GM18526 (cell line): ENCODE results near the gene NUAK2.

ENCODE experiments used
- POLR2A ChIP-seq: IDR thresholded peaks from 3 replicates; pipeline ENCODE4 v1.6.1; 2011; ENCODE audit not compliant: insufficient read length; ENCODE audit errors: extremely low read depth

The NUAK2 gene

GRCh38 chr1:205315008-205315618, 6.4 kb downstream of the NUAK2 start:
- TF ChIP-seq POLR2A: no peak

GRCh38 chr1:205313563-205314308, 7.8 kb downstream of the NUAK2 start:
- no peak for TF ChIP-seq POLR2A

GRCh38 chr1:205312866-205313562, 8.5 kb downstream of the NUAK2 start:
- no peak for TF ChIP-seq POLR2A

GRCh38 chr1:205310976-205311704, 10.4 kb downstream of the NUAK2 start:
- TF ChIP-seq POLR2A: no peak

GRCh38 chr1:205309741-205310140, 11.8 kb downstream of the NUAK2 start:
- TF ChIP-seq POLR2A: no peak

GRCh38 chr1:205306929-205307566, 14.5 kb downstream of the NUAK2 start:
- no peak for TF ChIP-seq POLR2A

- no peak for TF ChIP-seq POLR2A
Observed at GRCh38 chr1:205304695-205305070, 16.9 kb downstream of the NUAK2 start.

GRCh38 chr1:205304046-205304694, 17.4 kb downstream of the NUAK2 start:
- no peak for TF ChIP-seq POLR2A

- no peak for TF ChIP-seq POLR2A
Observed at GRCh38 chr1:205303247-205303888, 18.2 kb downstream of the NUAK2 start.

GRCh38 chr1:205301842-205302588, 19.5 kb downstream of the NUAK2 start:
- no peak for TF ChIP-seq POLR2A

GRCh38 chr1:205301205-205301821, 20.2 kb downstream of the NUAK2 start:
- TF ChIP-seq POLR2A: no peak

- no peak for TF ChIP-seq POLR2A
Observed at GRCh38 chr1:205300149-205300548, 21.4 kb downstream of the NUAK2 start.

- TF ChIP-seq POLR2A: no peak
Observed at GRCh38 chr1:205298191-205298994, 23.2 kb downstream of the NUAK2 start.

GRCh38 chr1:205296154-205296553, 25.4 kb downstream of the NUAK2 start:
- no peak for TF ChIP-seq POLR2A
